ENCODE results near the gene ME3.
A peak's percentile ranks its signal among the peaks of the same experiment; 100 is the strongest.
"Not testable (repeated sequence)": the region's sequence is repeated elsewhere in the genome, so short reads cannot be mapped to it uniquely, and the experiment has no call there.

ME3 gene

GRCh38 chr11:86422371-86422770, 250.0 kb downstream of the ME3 start:
- no peak for TF ChIP-seq CTCF (conservative IDR thresholded peaks at IDR 0.05)
- H3K27ac ChIP-seq, result no peak overlapping the region

DNA sequence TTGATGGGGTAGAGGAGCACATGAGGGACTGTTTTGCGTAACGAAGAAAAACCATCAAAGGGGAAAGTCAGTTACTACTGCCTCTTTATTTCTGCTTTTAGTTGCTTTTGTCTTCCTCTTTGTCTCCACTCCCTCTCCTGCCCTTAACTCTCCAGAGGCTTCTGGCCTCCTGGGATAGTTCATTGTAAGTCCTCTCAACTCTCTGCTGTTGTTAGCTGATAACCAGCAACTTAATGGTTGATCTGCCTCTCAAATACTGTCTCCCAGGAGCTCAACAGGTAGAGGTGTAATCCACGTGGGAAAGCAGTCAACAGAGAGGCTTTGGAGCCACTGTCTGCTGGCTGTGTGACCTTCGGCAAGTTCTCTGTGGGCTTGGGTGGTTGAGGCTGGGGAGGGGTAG, 250.5 kb downstream of the ME3 start:
- no peak overlapping the region for H3K27ac ChIP-seq

DNA sequence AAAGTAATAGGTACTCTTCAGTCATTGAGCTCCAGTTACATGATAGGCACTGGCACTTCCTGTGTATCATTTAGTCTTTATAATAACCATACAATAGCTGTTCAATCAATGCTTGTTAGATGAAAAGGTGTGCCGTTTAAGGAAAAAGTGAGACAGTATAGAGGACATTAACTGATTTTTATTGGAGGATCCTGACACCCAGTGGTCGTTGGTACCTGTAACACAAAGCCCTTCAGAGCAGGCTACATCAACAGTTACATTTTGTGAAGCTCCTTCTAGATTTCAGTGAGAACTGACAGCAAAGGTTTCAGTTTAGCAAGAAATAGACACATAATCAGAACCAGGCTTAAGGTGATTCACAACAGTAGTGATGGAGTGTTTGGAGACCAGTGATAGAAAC, 253.5 kb downstream of the ME3 start:
- TF ChIP-seq CTCF (conservative IDR thresholded peaks at IDR 0.05), result peak; percentile 35; the same call in 1 of the 2 replicates
- H3K27ac ChIP-seq, result no peak overlapping the region; the same call in 1 of the 2 replicates

More for the DNA sequence above, 250.5 kb downstream of the ME3 start:
- TF ChIP-seq CTCF (conservative IDR thresholded peaks at IDR 0.05), result no peak

- no peak for TF ChIP-seq CTCF (conservative IDR thresholded peaks at IDR 0.05)
- H3K27ac ChIP-seq, result no peak overlapping the region
Observed at GRCh38 chr11:86418513-86418912, 253.9 kb downstream of the ME3 start.

GRCh38 chr11:86418106-86418505, 254.3 kb downstream of the ME3 start:
- H3K27ac ChIP-seq, result no peak overlapping the region
- no peak for TF ChIP-seq CTCF (conservative IDR thresholded peaks at IDR 0.05)

GRCh38 chr11:86416951-86417350, 255.5 kb downstream of the ME3 start:
- not testable (repeated sequence) for H3K27ac ChIP-seq

- H3K27ac ChIP-seq, result no peak overlapping the region
- TF ChIP-seq CTCF (conservative IDR thresholded peaks at IDR 0.05), result no peak
Observed at GRCh38 chr11:86416494-86416893, 255.9 kb downstream of the ME3 start.

- no peak for TF ChIP-seq CTCF (conservative IDR thresholded peaks at IDR 0.05)
- no peak overlapping the region for H3K27ac ChIP-seq
Observed at GRCh38 chr11:86415026-86415425, 257.4 kb downstream of the ME3 start.

Measured in VCaP (cell line).